HG03558 (cell line): ENCODE data around the gene SIRPD.
"Not testable (repeated sequence)": the region's sequence is repeated elsewhere in the genome, so short reads cannot be mapped to it uniquely, and the experiment has no call there.

Experiments
- ATAC-seq: cut with Tn5 transposase; IDR thresholded peaks from one replicate; pipeline ENCODE4 v1.9.1; 2021; ENCODE audit warnings: moderate number of reproducible peaks; ENCODE audit not compliant: unreplicated experiment; ENCODE audit errors: extremely low read depth

The SIRPD gene

GRCh38 chr20:1499528-1500420 lies 57.7 kb downstream of the SIRPD start:
- ATAC-seq = no peak

GRCh38 chr20:1497371-1497770 lies 60.1 kb downstream of the SIRPD start:
- ATAC-seq = not testable (repeated sequence)

GRCh38 chr20:1496930-1497329 lies 60.6 kb downstream of the SIRPD start:
- no peak for ATAC-seq

GRCh38 chr20:1494436-1494835 lies 63.1 kb downstream of the SIRPD start:
- no peak for ATAC-seq

- no peak for ATAC-seq
Observed at GRCh38 chr20:1493536-1493935, 64.0 kb downstream of the SIRPD start.

GRCh38 chr20:1491860-1492642 lies 65.5 kb downstream of the SIRPD start:
- no peak for ATAC-seq

GRCh38 chr20:1491281-1491840 lies 66.1 kb downstream of the SIRPD start, which contains the start of gene SIRPB2:
Gene SIRPB2 (minus strand): TSS chr20:1491420. CDS start chr20:1491359, 61 bp downstream.
- no peak for ATAC-seq

- no peak for ATAC-seq
Observed at GRCh38 chr20:1490643-1491195, 66.8 kb downstream of the SIRPD start.

- ATAC-seq = no peak
Observed at GRCh38 chr20:1489764-1490436, 67.6 kb downstream of the SIRPD start.

GRCh38 chr20:1489325-1489724 lies 68.2 kb downstream of the SIRPD start:
- ATAC-seq = no peak

- ATAC-seq = no peak
Observed at GRCh38 chr20:1486566-1486965, 70.9 kb downstream of the SIRPD start.

GRCh38 chr20:1484438-1485116 lies 72.9 kb downstream of the SIRPD start:
- no peak for ATAC-seq
